Measurements from ENCODE around the gene NCOA5. TPM values are rescaled to one million over a fixed set of nuclear protein-coding genes. Genes with fewer than 3 reads are reported as not detected.

Gene NCOA5
- polyA plus RNA-seq, 1 donor from 2014 or later: 30.1 TPM

GRCh38 chr20:46037036-46037435 lies 52.7 kb downstream of the NCOA5 start:
- Mint-ChIP-seq H3K9me3 (peaks cover 0 to 5% (median 4%) of the 10 kb centered on the region in 3 donors), H3K27me3 (peaks cover 52% of the 10 kb centered on the region), H3K36me3 (peaks cover 7% of the 10 kb centered on the region), H3K4me3 (no peak overlapping the region), H3K27ac (no peak overlapping the region), H3K4me1 (no peaks in the 10 kb centered on the region)

- H3K27me3 Mint-ChIP-seq: peaks cover 48% of the 10 kb centered on the region
These were observed 53.4 kb downstream of the NCOA5 start for GRCh38 chr20:46036370-46036769.

GRCh38 chr20:46035713-46036112 lies 54.0 kb downstream of the NCOA5 start:
- no peak overlapping the region for H3K4me3 Mint-ChIP-seq
- H3K9me3 Mint-ChIP-seq: peaks cover 0 to 4% (median 0%) of the 10 kb centered on the region in 3 donors
- H3K27ac Mint-ChIP-seq: no peak overlapping the region
- H3K36me3 Mint-ChIP-seq: peaks cover 7% of the 10 kb centered on the region
- H3K4me1 Mint-ChIP-seq: no peaks in the 10 kb centered on the region
- peaks cover 49% of the 10 kb centered on the region for H3K27me3 Mint-ChIP-seq

More at GRCh38 chr20:46036370-46036769, 53.4 kb downstream of the NCOA5 start:
- H3K36me3 Mint-ChIP-seq: peaks cover 7% of the 10 kb centered on the region
- no peak overlapping the region for H3K4me3 Mint-ChIP-seq
- peaks cover 0 to 4% (median under 1%) of the 10 kb centered on the region in 3 donors for H3K9me3 Mint-ChIP-seq
- H3K4me1 Mint-ChIP-seq: no peaks in the 10 kb centered on the region
- H3K27ac Mint-ChIP-seq: no peak overlapping the region

DNA sequence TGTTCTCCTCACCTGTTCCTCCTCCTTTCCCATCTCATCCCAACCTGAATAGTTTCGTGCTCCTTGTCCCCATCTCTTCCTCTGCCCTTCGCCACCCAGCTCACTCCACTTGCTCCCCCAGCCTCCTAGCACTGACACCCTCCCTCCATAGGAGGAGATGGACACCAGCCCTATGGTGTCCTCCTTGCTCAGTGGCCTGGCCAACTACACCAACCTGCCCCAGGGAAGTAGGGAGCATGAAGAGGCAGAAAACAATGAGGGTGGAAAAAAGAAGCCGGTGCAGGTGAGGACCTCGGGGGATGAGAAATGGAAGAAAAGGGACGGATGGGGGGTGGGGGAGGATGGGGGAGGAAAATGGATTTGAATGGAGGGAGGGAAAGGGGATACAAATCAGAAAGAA lies 54.5 kb downstream of the NCOA5 start:
- Mint-ChIP-seq H3K27ac (no peak overlapping the region), H3K9me3 (peaks cover 0 to 1% (median 0%) of the 10 kb centered on the region in 3 donors), H3K4me1 (no peaks in the 10 kb centered on the region), H3K4me3 (peak overlapping the region in 2 of 4 donors; percentile 30 to 58), H3K27me3 (peaks cover 48% of the 10 kb centered on the region), H3K36me3 (peaks cover 7% of the 10 kb centered on the region)

GRCh38 chr20:46034039-46034438 lies 55.7 kb downstream of the NCOA5 start:
- Mint-ChIP-seq H3K4me1 (no peaks in the 10 kb centered on the region), H3K36me3 (peaks cover 7% of the 10 kb centered on the region), H3K4me3 (no peak overlapping the region), H3K27ac (no peak overlapping the region), H3K27me3 (peaks cover 50% of the 10 kb centered on the region), H3K9me3 (peaks cover 0 to 1% (median 0%) of the 10 kb centered on the region in 3 donors)

- peaks cover 53% of the 10 kb centered on the region for H3K27me3 Mint-ChIP-seq
These were observed 58.0 kb downstream of the NCOA5 start for GRCh38 chr20:46031701-46032254.

GRCh38 chr20:46031014-46031569 lies 58.7 kb downstream of the NCOA5 start:
- H3K4me1 Mint-ChIP-seq: no peaks in the 10 kb centered on the region
- H3K27ac Mint-ChIP-seq: no peak overlapping the region
- H3K27me3 Mint-ChIP-seq: peaks cover 55% of the 10 kb centered on the region

More at GRCh38 chr20:46031701-46032254, 58.0 kb downstream of the NCOA5 start:
- H3K27ac Mint-ChIP-seq: no peak overlapping the region
- peaks cover 0 to 1% (median 0%) of the 10 kb centered on the region in 3 donors for H3K9me3 Mint-ChIP-seq
- no peak overlapping the region for H3K4me3 Mint-ChIP-seq
- H3K36me3 Mint-ChIP-seq: peaks cover 7% of the 10 kb centered on the region
- H3K4me1 Mint-ChIP-seq: no peaks in the 10 kb centered on the region

GRCh38 chr20:46030284-46031013 lies 59.3 kb downstream of the NCOA5 start:
- Mint-ChIP-seq H3K4me3 (no peak overlapping the region), H3K27ac (no peak overlapping the region), H3K9me3 (peaks cover 0 to 1% (median 0%) of the 10 kb centered on the region in 3 donors), H3K4me1 (no peaks in the 10 kb centered on the region), H3K36me3 (peaks cover 7% of the 10 kb centered on the region), H3K27me3 (peaks cover 54% of the 10 kb centered on the region)

More at GRCh38 chr20:46031014-46031569, 58.7 kb downstream of the NCOA5 start:
- Mint-ChIP-seq H3K9me3 (peaks cover 0 to 1% (median 0%) of the 10 kb centered on the region in 3 donors), H3K36me3 (peaks cover 7% of the 10 kb centered on the region), H3K4me3 (no peak overlapping the region)

DNA sequence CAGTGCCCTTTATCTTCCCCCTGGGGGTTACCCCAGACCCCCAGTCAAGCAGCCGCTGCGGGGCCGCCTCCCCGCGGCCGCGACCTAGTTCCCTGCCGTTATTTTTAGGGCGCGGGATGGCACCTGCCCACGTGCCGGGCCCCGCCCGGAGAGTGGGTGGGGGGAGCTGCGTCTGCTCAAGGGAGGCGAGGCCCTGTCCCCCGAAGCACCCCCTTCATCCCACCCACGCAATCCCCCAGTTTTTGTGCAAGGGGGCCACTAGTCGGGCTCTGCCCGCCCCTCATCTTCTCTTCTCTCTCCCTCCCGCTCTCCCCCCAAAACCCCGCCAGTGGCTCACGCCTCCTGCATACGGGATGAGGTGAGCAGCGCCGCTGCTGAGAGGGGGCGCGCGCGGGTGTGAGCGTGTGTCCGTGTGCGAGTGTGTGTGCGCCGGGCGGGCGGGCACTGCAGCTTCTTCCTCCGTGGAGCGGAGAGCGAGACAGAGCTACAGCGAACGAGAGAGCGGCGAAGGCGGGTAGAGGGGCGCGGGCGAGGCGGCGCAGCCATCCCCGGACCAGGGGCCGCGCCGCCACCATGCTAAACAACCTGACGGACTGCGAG lies 60.9 kb downstream of the NCOA5 start, which contains the start of gene SLC12A5:
Gene SLC12A5 (plus strand): TSS at position 444 of the 600 bp plus-strand sequence. CDS start 130 bp downstream, at position 574.
- peak within 1 kb of the TSS in 2 of 3 donors; percentile 26 to 39 for H3K27ac Mint-ChIP-seq
- H3K36me3 Mint-ChIP-seq: peaks cover 4% of the 10 kb centered on the region
- no peak within 1 kb of the TSS for H3K4me3 Mint-ChIP-seq
- peaks cover 58% of the 10 kb centered on the region for H3K27me3 Mint-ChIP-seq
- no peaks in the 10 kb centered on the region for H3K4me1 Mint-ChIP-seq
- no peaks in the 10 kb centered on the region for H3K9me3 Mint-ChIP-seq

GRCh38 chr20:46028110-46028509 lies 61.7 kb downstream of the NCOA5 start:
- peaks cover 58% of the 10 kb centered on the region for H3K27me3 Mint-ChIP-seq
- no peak overlapping the region for H3K4me3 Mint-ChIP-seq
- peaks cover 0 to 2% (median 0%) of the 10 kb centered on the region in 3 donors for H3K4me1 Mint-ChIP-seq
- H3K27ac Mint-ChIP-seq: peak overlapping the region in 1 of 3 donors; percentile 28
- H3K9me3 Mint-ChIP-seq: no peaks in the 10 kb centered on the region
- H3K36me3 Mint-ChIP-seq: peaks cover 4% of the 10 kb centered on the region

GRCh38 chr20:46027245-46027853 lies 62.4 kb downstream of the NCOA5 start:
- Mint-ChIP-seq H3K27me3 (peaks cover 54% of the 10 kb centered on the region), H3K27ac (no peak overlapping the region), H3K9me3 (no peaks in the 10 kb centered on the region), H3K4me1 (peaks cover 0 to 3% (median 2%) of the 10 kb centered on the region in 3 donors), H3K36me3 (no peaks in the 10 kb centered on the region), H3K4me3 (no peak overlapping the region)

- Mint-ChIP-seq H3K27ac (no peak overlapping the region), H3K9me3 (no peaks in the 10 kb centered on the region), H3K36me3 (no peaks in the 10 kb centered on the region), H3K4me3 (no peak overlapping the region), H3K27me3 (peaks cover 52% of the 10 kb centered on the region), H3K4me1 (peaks cover 8 to 11% (median 10%) of the 10 kb centered on the region in 3 donors)
These were observed 64.4 kb downstream of the NCOA5 start for GRCh38 chr20:46025376-46025783.

DNA sequence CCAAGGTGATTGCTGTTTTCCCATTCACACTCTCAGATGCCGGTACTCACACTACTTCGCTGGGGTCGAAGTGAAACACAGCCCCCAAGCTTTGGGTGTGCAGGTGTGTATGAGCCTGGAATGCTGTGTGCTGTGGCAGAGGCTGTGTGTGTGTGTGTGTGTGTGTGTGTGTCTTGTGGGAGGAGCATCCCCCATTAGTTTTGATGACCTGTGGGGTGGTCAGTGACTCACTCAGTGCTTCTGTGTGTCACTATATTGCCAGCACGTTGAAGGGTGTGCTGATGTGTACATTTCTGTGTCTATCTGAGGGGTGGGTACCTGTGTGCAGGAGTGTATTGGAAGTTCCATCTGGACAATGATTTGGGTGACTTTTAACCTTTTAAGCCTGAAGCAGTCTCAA lies 65.8 kb downstream of the NCOA5 start:
- peak overlapping the region in 1 of 4 donors; percentile 14 for H3K4me3 Mint-ChIP-seq
- H3K36me3 Mint-ChIP-seq: no peaks in the 10 kb centered on the region
- peaks cover 8 to 11% (median 11%) of the 10 kb centered on the region in 3 donors for H3K4me1 Mint-ChIP-seq
- no peaks in the 10 kb centered on the region for H3K9me3 Mint-ChIP-seq
- no peak overlapping the region for H3K27ac Mint-ChIP-seq
- H3K27me3 Mint-ChIP-seq: peaks cover 48% of the 10 kb centered on the region

GRCh38 chr20:46023148-46023484 lies 66.6 kb downstream of the NCOA5 start:
- H3K27ac Mint-ChIP-seq: no peak overlapping the region
- H3K36me3 Mint-ChIP-seq: no peaks in the 10 kb centered on the region
- peaks cover 8 to 11% (median 11%) of the 10 kb centered on the region in 3 donors for H3K4me1 Mint-ChIP-seq
- H3K4me3 Mint-ChIP-seq: peak overlapping the region in 2 of 4 donors; percentile 35 to 74
- H3K27me3 Mint-ChIP-seq: peaks cover 44% of the 10 kb centered on the region
- no peaks in the 10 kb centered on the region for H3K9me3 Mint-ChIP-seq
